Measurements from ENCODE around the gene RAB7B. TPM values are rescaled to one million over a fixed set of nuclear protein-coding genes. Genes with fewer than 3 reads are reported as not detected.

The RAB7B gene
- total and polyA plus RNA-seq, 2 of the 13 experiments (the other 11 are each of a cell fraction or from before 2014, with no cell fraction given) = 0.05 to 0.46 TPM

- H3K4me2 ChIP-seq (ENCODE audit: low read depth, low read length) = peak overlapping the region; percentile 78; the same call in 1 of the 2 replicates
- no peaks in the 10 kb centered on the region for H3K9me3 ChIP-seq (ENCODE audit: low read length)
- H3K9ac ChIP-seq (ENCODE audit: insufficient read depth, low read depth, low read length) = no peak overlapping the region
- intact Hi-C loops (cut with micrococcal nuclease; ENCODE audit: unreplicated experiment) = no loop called here
- H3K36me3 ChIP-seq (replicated peaks in 1 of 2; ENCODE audit: control insufficient read depth in 1 of 2, insufficient read depth in 2 of 2, low read length in 2 of 2) = no peaks in the 10 kb centered on the region
- no peak for ATAC-seq
- TF ChIP-seq SMAD9 (CRISPR knock-in tag; IDR thresholded peaks at IDR 0.05) (no peak), RBM22 (optimal IDR thresholded peaks at IDR 0.05; ENCODE audit: low read length) (no peak)
- CTCF ChIA-PET (ENCODE audit: low intra/inter-chr PET ratio, low total read pairs) = no interaction called here
- no peaks in the 10 kb centered on the region for H3K27me3 ChIP-seq (ENCODE audit: control insufficient read depth in 1 of 2, insufficient read depth in 2 of 2, low read length in 2 of 2)
- peak overlapping the region; percentile 56 for H3K27ac ChIP-seq (ENCODE audit: extremely low read length, insufficient read depth, low read length)
- no peak overlapping the region for H2AFZ ChIP-seq (ENCODE audit: low read length)
- POLR2A ChIA-PET = no interaction called here
- FAIRE-seq = no peak
- in situ Hi-C loops (cut with HindIII; ENCODE audit: extremely low pct_ligation_motif_present, low pct_unique_long_range_greater_than_20kb) = no loop called here
- no TSS peak for BruUV-seq (replicated peaks)
- peaks cover 16% of the 10 kb centered on the region for H3K79me2 ChIP-seq (ENCODE audit: insufficient read depth, low read length)
- DNase-seq (ENCODE audit: low spot score) = no peak
- H4K20me1 ChIP-seq (ENCODE audit: insufficient read depth, low read length) = no peaks in the 10 kb centered on the region
- peaks cover 55% of the 10 kb centered on the region for H3K4me1 ChIP-seq (ENCODE audit: insufficient read depth, low read length)
- H3K4me3 ChIP-seq (replicated peaks in 1 of 3; ENCODE audit: insufficient read depth in 1 of 3, low read depth in 2 of 3, low read length in 3 of 3) = no peak overlapping the region
These were observed 46.1 kb upstream of the RAB7B start for GRCh38 chr1:206049293-206049692.

GRCh38 chr1:206048582-206048981, 45.4 kb upstream of the RAB7B start:
- no peaks in the 10 kb centered on the region for H3K36me3 ChIP-seq (replicated peaks in 1 of 2; ENCODE audit: control insufficient read depth in 1 of 2, insufficient read depth in 2 of 2, low read length in 2 of 2)
- in situ Hi-C loops (cut with HindIII; ENCODE audit: extremely low pct_ligation_motif_present, low pct_unique_long_range_greater_than_20kb) (no loop called here), intact Hi-C loops (cut with micrococcal nuclease; ENCODE audit: unreplicated experiment) (no loop called here)
- BruUV-seq (replicated peaks) = no TSS peak
- H3K9me3 ChIP-seq (ENCODE audit: low read length) = no peaks in the 10 kb centered on the region
- peaks cover 48% of the 10 kb centered on the region for H3K4me1 ChIP-seq (ENCODE audit: insufficient read depth, low read length)
- peaks cover 8% of the 10 kb centered on the region for H3K79me2 ChIP-seq (ENCODE audit: insufficient read depth, low read length)
- DNase-seq (ENCODE audit: low spot score) (peak; percentile 86), ATAC-seq (peak; percentile 85), FAIRE-seq (peak; percentile 59)
- H3K27me3 ChIP-seq (ENCODE audit: control insufficient read depth in 1 of 2, insufficient read depth in 2 of 2, low read length in 2 of 2) = no peaks in the 10 kb centered on the region
- H3K27ac ChIP-seq (ENCODE audit: extremely low read length, insufficient read depth, low read length) = peak overlapping the region; percentile 56
- H3K9ac ChIP-seq (ENCODE audit: insufficient read depth, low read depth, low read length) = 0 out of 2 replicates have a peak overlapping the region, but pooled peaks have one; percentile 42
- 0% methylated on average over 6 of the region's 6 CpGs for WGBS (ENCODE audit: low lambda C conversion rate)
- H4K20me1 ChIP-seq (ENCODE audit: insufficient read depth, low read length) = no peaks in the 10 kb centered on the region
- H3K4me2 ChIP-seq (ENCODE audit: low read depth, low read length) = peak overlapping the region; percentile 78
- no peak overlapping the region for H2AFZ ChIP-seq (ENCODE audit: low read length)
- ChIA-PET CTCF (ENCODE audit: low intra/inter-chr PET ratio, low total read pairs) (no interaction called here), POLR2A (interaction anchor here (0.6 to 1.1 kb wide), 6 partner anchors 9 to 299 kb away, joined by 3 to 6 read pairs (median 3); no protein-coding TSS in a partner anchor)
- H3K4me3 ChIP-seq (replicated peaks in 1 of 3; ENCODE audit: insufficient read depth in 1 of 3, low read depth in 2 of 3, low read length in 3 of 3) = peak overlapping the region; percentile 31 to 52 (median 45); a peak in 4 of 6 replicates
- TF ChIP-seq NR2F6 (IDR thresholded peaks at IDR 0.05) (no peak), NR2F6 (CRISPR knock-in tag; IDR thresholded peaks at IDR 0.05) (no peak), KDM5B (CRISPR knock-in tag; IDR thresholded peaks at IDR 0.05; ENCODE audit: borderline replicate concordance) (no peak; the same call in 1 of the 2 replicates), HOXA3 (CRISPR knock-in tag; IDR thresholded peaks at IDR 0.05) (peak; percentile 47; the same call in 1 of the 2 replicates), ZKSCAN8 (CRISPR knock-in tag; IDR thresholded peaks at IDR 0.05; ENCODE audit: borderline replicate concordance) (no peak), PRDM10 (CRISPR knock-in tag; IDR thresholded peaks at IDR 0.05; ENCODE audit: low read depth) (no peak), ZBTB7B (CRISPR knock-in tag; IDR thresholded peaks at IDR 0.05) (peak; percentile 48; the same call in 1 of the 2 replicates), POLR2AphosphoS5 (IDR thresholded peaks at IDR 0.05; ENCODE audit: low read depth, low read length) (peak; percentile 56), ZNF513 (CRISPR knock-in tag; conservative IDR thresholded peaks at IDR 0.05) (0 out of 2 replicates have a peak, but pooled peaks have one; percentile 34), SIX4 (CRISPR knock-in tag; IDR thresholded peaks at IDR 0.05) (no peak), ZNF563 (CRISPR knock-in tag; IDR thresholded peaks at IDR 0.05) (no peak), ZNF691 (CRISPR knock-in tag; IDR thresholded peaks at IDR 0.05; ENCODE audit: borderline replicate concordance, low read depth) (0 out of 2 replicates have a peak, but pooled peaks have one; percentile 61)
